MM.1S (cell line): ENCODE measurements around the gene CABCOCO1.

Source experiments
- DNase-seq: peaks from one replicate; pipeline ENCODE4 v3.0.0-alpha.2; 2015
- H2AFZ ChIP-seq: fragments of 300-600 bp; sonication (generic); 2 replicates; pipeline ENCODE4 v1.6.0; 2016; ENCODE audit warnings: antibody characterized with exemption, low read length
- H3F3A ChIP-seq: fragments of 300-600 bp; sonication (generic); 2 replicates; pipeline ENCODE4 v1.6.1; 2016; ENCODE audit warnings: mild to moderate bottlenecking, antibody characterized with exemption, low read length, moderate library complexity, mixed read lengths; ENCODE audit not compliant: insufficient read depth
- H3K27ac ChIP-seq: fragments of 300-600 bp; sonication (generic); 2 replicates; pipeline ENCODE4 v1.5.1; 2016; ENCODE audit warnings: mild to moderate bottlenecking, low read length
- H3K27me3 ChIP-seq: fragments of 300-600 bp; sonication (generic); replicated peaks from 2 replicates; pipeline ENCODE4 v1.6.0; 2016; ENCODE audit warnings: low read length; ENCODE audit not compliant: insufficient read depth
- H3K36me3 ChIP-seq: fragments of 300-600 bp; sonication (generic); replicated peaks from 2 replicates; pipeline ENCODE4 v1.6.1; 2016; ENCODE audit warnings: mild to moderate bottlenecking, low read length, mixed read lengths; ENCODE audit not compliant: insufficient read depth
- H3K4me1 ChIP-seq: fragments of 300-600 bp; sonication (generic); 2 replicates; pipeline ENCODE4 v1.6.1; 2016; ENCODE audit warnings: low read length, mixed read lengths
- H3K4me2 ChIP-seq: fragments of 300-600 bp; sonication (generic); 2 replicates; pipeline ENCODE4 v1.6.0; 2016; ENCODE audit warnings: low read depth, low read length
- H3K4me3 ChIP-seq: fragments of 300-600 bp; sonication (generic); 2 replicates; pipeline ENCODE4 v1.5.1; 2016; ENCODE audit warnings: low read length, mixed read lengths
- H3K79me2 ChIP-seq: fragments of 300-600 bp; sonication (generic); 2 replicates; pipeline ENCODE4 v1.6.1; 2016; ENCODE audit warnings: mixed run types, low read length, mixed read lengths
- H3K9ac ChIP-seq: fragments of 300-600 bp; sonication (generic); 2 replicates; pipeline ENCODE4 v1.6.1; 2016; ENCODE audit warnings: low read length, mixed read lengths
- H3K9me2 ChIP-seq: fragments of 300-600 bp; sonication (generic); replicated peaks from 2 replicates; pipeline ENCODE4 v1.6.1; 2016; ENCODE audit warnings: mild to moderate bottlenecking, low read length, mixed read lengths; ENCODE audit not compliant: insufficient read depth
- H3K9me3 ChIP-seq: fragments of 300-600 bp; sonication (generic); replicated peaks from 2 replicates; pipeline ENCODE4 v1.6.1; 2016; ENCODE audit warnings: mild to moderate bottlenecking, low read length, mixed read lengths; ENCODE audit not compliant: insufficient read depth
- H4K20me1 ChIP-seq: fragments of 300-600 bp; sonication (generic); 2 replicates; pipeline ENCODE4 v1.6.1; 2016; ENCODE audit warnings: mild to moderate bottlenecking, low read length, moderate library complexity, mixed read lengths; ENCODE audit not compliant: insufficient read depth
- CTCF ChIP-seq: fragments of 300-600 bp; sonication (generic); IDR thresholded peaks from 2 replicates; pipeline ENCODE4 v1.5.1; 2016; ENCODE audit warnings: antibody characterized with exemption, low read length, mixed read lengths
- EZH2 ChIP-seq: fragments of 300-600 bp; sonication (generic); optimal IDR thresholded peaks from 2 replicates; pipeline ENCODE3; 2017; ENCODE audit warnings: low read depth, mild to moderate bottlenecking, antibody characterized with exemption, low read length, mixed read lengths
- EZH2phosphoT487 ChIP-seq: fragments of 300-600 bp; sonication (generic); IDR thresholded peaks from 2 replicates; pipeline ENCODE4 v1.6.1; 2018; ENCODE audit warnings: antibody characterized with exemption, low read length

CABCOCO1 gene

DNA sequence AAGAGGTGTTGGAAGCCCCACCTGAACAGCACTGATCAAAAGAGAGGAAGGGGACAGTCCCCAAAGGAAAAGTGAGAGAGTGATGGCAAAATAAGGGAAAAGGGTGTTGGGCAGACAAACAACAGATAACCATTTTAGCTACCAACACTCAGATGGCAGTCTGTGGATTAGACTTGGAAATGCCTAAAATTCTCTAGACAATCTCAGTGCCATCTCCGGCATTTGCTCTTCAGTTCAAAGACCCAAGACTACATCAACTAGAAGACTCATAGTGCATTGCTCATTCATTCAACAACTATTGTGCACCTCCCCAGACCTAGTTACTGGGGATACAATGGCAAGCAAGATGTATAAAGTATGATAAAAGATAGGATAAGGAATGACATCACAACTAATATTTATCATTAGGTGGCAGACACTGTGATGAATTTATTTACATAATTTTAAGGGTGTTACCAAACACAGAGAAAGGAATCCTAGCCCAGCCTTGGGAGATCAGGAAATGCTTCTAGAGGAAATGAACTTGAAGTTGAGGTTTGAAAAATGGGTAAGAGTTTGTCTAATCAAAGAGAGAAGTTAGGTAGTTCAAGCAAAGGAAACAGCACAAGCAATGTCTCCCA, 129.5 kb downstream of the CABCOCO1 start:
- no peaks in the 10 kb centered on the region for H3K9me2 ChIP-seq
- H2AFZ ChIP-seq: no peak overlapping the region
- H3K27me3 ChIP-seq: no peaks in the 10 kb centered on the region
- peaks cover 5% of the 10 kb centered on the region for H3K4me1 ChIP-seq
- H3K9me3 ChIP-seq: no peaks in the 10 kb centered on the region
- no peaks in the 10 kb centered on the region for H3K79me2 ChIP-seq
- no peak for DNase-seq
- no peaks in the 10 kb centered on the region for H4K20me1 ChIP-seq
- H3K4me3 ChIP-seq: no peak overlapping the region
- H3K9ac ChIP-seq: no peak overlapping the region
- TF ChIP-seq EZH2phosphoT487 (no peak), CTCF (no peak), EZH2 (no peak)
- H3K27ac ChIP-seq: no peak overlapping the region
- H3K4me2 ChIP-seq: no peak overlapping the region
- H3K36me3 ChIP-seq: no peaks in the 10 kb centered on the region
- H3F3A ChIP-seq: peaks cover under 1% of the 10 kb centered on the region; the same call in 1 of the 2 replicates

GRCh38 chr10:61792921-61793320, 130.2 kb downstream of the CABCOCO1 start:
- Histone ChIP-seq H3F3A (no peaks in the 10 kb centered on the region), H3K4me3 (no peak overlapping the region), H3K4me2 (no peak overlapping the region), H3K36me3 (no peaks in the 10 kb centered on the region), H3K9me3 (no peaks in the 10 kb centered on the region), H3K9ac (no peak overlapping the region), H3K27me3 (no peaks in the 10 kb centered on the region), H3K9me2 (no peaks in the 10 kb centered on the region), H3K27ac (no peak overlapping the region), H3K79me2 (no peaks in the 10 kb centered on the region), H2AFZ (no peak overlapping the region), H4K20me1 (no peaks in the 10 kb centered on the region), H3K4me1 (no peaks in the 10 kb centered on the region)
- TF ChIP-seq CTCF: no peak
- TF ChIP-seq EZH2phosphoT487: no peak
- no peak for TF ChIP-seq EZH2
- no peak for DNase-seq

- no peak for TF ChIP-seq EZH2
- no peak for TF ChIP-seq CTCF
- TF ChIP-seq EZH2phosphoT487: no peak
- no peak overlapping the region for H3K4me2 ChIP-seq
- DNase-seq: no peak
These were observed 131.3 kb downstream of the CABCOCO1 start for GRCh38 chr10:61793760-61794703.

More at GRCh38 chr10:61793760-61794703, 131.3 kb downstream of the CABCOCO1 start:
- Histone ChIP-seq H3K27ac (no peak overlapping the region), H4K20me1 (no peaks in the 10 kb centered on the region), H3K9me2 (no peaks in the 10 kb centered on the region), H3K9me3 (no peaks in the 10 kb centered on the region), H3K4me1 (no peaks in the 10 kb centered on the region), H3K79me2 (no peaks in the 10 kb centered on the region), H3K9ac (no peak overlapping the region), H3F3A (no peaks in the 10 kb centered on the region), H3K27me3 (no peaks in the 10 kb centered on the region), H3K36me3 (no peaks in the 10 kb centered on the region), H3K4me3 (no peak overlapping the region), H2AFZ (no peak overlapping the region)
